ENCODE measurements around the gene RRAS.

The RRAS gene

DNA sequence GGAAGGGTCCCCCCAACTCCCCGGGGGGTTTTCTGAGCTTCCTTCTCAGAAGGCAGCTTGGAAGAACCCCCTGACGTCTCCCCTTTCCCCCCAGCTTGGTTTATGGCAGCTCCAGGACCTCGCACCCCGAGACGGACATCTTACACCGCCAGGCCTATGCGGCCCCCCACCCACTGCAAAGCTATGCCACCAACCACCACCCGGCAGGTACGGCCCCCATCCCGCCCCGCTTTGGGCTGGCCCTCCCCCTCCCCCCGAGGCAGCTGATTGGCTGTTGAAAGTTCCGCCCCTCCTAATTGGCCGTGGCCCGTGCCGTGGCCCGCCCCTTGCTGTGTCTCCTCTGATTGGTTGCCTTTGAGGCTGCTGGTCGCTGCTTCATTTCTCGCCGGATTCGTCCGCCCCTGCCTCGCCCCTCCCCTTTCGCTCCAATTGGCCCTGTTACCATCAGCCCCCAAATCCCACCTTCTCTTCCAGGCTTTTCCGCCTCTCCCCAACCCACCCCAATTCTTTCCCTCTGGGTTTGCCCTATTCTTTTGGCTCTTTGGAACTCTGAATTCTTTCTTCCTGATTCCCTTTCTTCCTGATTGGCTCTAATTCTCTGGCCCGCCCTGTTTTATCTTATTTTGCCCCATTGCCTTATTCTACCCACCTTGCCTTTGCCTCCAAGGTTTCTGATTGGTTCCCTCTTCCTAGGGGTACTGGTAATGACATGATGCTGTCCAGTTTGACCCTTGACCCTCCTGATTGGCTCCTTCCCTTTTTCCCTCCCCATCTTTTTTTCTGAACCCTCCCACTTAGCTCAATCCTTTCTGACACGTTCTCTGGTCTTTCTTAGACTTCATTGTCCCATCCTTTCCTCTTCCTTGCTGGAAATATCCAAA lies 46.5 kb downstream of the RRAS start:
- DNase-seq = peak; percentile 92

DNA sequence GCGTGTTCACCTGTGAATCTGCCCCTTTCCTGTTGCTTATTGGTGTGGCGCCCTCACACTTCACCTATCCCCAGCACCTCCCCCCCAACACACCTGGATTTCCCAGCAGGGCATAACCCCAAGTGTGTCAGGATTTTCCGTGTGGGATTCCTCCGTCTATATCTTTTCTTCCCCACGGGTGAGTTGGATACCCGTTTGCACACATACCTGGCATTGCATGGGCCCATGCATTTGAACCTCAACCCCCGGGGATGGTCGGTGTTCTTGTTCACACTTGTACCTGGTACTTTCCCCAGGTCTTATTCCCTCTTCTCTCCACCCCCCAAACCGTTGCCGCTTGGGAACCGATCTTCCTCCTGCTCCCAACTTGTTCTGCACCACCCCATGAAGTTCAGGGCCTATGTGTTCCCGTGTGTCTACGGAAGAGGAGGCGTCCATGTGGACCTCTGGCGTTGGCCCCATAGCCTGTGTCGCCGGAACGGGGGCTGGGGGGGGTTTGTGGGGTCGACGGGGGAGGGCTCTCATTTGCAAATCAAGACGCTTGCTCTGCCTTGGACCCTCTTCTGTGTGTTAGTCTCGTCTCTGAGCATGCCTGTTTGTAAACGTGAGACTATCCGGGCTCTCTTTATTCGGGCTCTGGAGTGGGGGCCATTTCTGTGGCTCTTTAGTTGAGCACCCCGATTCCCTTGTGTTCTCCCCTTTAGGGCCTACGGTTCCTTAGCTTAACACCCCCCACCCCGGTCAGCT lies 47.3 kb downstream of the RRAS start:
- peak; percentile 16 for DNase-seq

DNA sequence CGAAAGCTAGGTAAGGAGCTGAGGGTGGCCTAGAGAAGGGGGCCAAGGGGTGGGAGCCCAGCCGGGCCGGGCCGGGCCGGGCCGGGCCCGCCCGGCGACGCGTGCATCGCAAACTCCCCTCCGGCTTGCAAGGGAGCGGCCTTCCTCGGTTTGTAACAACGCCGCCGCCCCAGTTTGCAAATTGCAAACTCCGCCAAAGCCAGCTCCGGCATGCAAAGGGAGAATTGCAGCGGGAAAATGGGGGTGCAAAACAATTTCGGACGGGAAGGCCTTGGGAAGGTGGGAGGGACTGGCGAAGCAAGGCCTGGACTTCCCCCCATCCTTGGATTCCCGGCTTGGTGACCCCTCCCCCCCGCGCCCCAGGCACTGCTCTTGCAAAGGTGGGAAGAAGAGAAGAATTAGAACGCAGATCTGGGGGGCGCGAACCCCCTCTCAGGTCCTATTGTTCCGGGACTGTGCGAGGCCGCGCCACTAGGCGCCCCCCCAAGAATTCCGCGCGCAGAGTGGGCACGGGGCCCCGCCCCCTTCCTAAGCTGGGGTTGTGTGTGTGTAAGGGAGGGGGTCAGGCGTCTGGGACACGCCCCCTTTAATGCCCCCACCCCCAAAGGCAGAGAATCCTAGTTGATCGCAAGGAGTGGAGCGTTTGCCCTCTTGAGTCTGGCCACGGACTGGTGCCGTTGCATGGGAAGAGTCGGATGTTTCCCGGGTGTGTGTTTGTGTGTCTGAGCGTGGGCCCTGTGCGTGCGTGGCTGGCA lies 48.0 kb downstream of the RRAS start:
- peak; percentile 46 for DNase-seq

DNA sequence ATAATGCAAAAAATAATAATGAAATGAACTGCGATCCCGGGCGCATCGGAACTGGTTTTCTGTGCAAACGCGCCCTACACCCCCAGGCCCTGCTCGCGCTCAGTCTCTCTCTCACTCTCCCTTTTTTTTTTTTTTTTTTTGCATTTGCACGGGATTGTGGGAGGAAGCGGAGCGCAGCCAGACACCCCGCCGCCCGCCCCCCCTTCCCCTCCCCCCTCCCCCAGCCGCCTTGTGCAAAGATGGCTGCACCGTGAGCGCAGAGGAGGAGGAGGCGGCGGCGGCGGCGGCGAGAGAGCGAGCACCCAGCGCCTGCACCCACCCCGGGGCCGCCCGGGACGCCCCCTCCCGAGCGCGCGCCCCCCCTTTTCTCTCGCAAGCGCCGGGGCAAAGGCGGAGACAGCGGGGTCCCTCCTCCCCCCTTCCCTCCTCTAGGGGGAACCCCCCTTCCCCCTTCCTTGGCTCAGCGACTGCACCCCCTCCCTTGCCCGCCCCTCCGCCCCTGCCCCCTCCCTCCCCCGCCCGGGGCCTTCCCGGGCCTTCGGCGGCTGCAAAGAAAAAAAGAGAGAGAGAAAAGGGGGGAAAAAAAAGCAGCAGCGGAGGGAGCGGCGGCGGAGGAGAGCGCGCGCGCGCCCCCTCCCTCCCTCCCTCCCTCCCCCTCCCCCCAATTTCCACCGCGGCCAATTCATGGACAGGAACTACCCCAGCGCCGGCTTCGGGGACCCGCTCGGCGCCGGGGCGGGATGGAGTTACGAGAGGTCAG lies 48.8 kb downstream of the RRAS start, which contains the start of gene PRR12:
Gene PRR12, plus strand, starts transcription at position 212 of the 760 bp plus-strand sequence. Its CDS starts 473 bp downstream, at position 685.
- peak; percentile 69 for DNase-seq

DNA sequence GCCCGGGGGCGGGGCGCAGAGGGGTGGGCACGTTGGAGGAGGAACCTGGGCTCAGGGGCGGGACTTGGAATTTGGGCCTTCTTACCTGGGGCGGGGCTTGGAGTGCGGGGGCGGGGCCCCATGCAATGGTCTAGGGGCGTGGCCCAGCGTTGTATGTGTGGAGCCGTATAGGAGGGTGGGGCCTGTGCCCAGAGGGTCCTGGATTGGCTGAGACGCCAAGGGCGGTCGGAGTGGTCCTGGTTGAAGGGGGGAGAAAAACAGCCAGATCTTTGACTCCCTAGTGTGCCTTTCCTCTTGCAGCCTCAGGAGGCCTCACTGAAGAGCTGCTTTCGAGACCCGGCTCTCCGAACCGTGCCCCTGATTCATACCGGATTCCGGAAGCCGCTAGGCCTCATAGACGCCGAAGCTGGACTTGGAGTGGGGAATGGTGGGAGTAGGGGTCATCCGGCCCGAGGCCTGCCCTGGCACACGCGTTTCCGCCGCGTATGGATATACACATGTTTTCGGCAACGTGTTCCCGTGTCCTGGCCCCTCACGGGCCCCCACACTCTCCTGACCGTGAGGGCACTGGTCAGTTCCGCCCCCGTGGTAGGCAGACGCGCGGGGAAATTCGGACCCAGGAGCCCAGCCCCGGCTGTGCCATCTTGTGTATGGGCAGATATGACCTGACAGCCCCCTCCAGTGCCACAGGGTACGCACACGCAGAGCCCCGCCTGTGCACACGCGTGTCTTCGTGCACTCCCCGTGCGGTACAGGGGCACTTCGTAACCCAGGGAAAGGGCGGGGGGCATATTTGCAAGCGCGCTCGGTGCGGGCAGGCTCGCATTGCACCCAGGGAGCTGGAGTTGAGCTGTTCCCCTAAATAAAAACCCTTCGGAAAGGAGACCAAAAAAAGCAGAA lies 49.6 kb downstream of the RRAS start:
- DNase-seq = peak; percentile 94

DNA sequence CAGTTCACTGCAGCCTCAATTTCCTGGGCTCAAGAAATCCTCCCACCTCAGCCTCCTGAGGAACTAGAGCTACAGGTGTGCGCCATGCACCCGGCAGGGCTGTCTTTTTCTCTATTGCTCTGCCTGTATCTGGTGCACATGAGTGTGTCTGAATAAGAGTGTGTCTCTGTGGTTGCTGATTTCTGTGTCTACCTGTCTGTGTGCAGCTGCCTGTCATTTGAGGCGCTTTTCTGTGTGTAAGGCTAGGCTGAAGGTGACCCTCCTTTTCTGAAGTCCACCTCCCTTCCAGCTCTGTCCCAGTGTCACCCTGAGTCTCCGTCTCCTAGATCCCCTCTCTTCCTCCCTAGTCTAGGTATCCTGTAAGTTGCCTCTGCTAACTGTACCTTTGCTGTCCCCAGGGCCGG lies 50.4 kb downstream of the RRAS start:
- DNase-seq = peak; percentile 5

DNA sequence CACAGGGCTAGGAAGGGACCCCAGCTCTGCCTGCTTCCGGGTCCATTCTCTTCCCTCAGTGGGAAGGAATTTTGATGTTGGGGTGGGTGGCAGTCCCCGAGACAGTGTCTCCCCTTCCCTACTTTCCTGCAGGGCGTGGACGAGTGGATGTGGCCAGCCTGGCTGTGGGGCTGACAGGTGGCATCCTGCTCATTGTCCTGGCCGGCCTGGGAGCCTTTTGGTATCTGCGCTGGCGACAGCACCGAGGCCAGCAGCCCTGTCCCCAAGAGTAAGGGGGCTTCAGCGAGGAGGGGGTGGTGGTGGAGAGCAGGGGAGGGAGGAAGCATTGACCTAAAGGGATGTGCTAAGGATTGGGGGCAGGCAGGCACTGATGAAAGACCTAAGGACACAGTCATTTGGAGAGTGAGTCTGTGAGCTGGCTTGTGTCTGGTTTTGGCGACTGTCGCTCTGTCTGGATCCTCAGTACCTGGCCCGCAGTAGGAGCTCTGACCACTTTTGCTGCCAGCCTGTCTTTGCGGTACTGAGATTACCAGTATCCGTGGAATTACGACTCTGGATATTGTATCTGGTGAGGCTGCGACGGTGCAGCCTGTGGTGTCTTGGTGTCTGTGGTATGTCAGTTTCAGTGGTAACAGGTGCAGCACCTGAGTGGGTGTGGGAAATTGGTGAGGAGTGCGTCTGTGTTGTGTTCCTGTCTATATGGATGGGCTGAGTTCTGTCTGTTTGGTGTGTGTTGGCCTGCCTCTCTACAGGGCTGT lies 51.4 kb downstream of the RRAS start:
- peak; percentile 34 for DNase-seq

DNA sequence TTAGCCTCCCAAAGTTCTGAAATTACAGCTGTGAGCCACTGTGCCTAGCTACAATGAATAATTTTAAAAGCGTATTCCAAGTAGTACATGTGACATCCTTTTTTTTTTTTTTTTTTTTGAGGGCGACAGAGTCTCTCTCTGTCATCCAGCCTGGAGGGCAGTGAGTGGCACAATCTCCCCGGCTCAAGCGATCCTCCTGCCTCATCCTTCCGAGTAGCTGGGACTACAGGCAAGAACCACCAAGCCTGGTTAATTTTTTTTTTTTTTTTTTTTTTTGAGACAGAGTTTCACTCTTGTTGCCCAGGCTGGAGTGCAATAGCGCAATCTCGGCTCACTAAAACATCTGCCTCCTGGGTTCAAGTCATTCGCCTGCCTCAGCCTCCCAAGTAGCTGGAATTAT lies 52.7 kb downstream of the RRAS start:
- DNase-seq = no peak
